AG09309 (cell line): ENCODE measurements around the gene GOLGB1.
"Not testable (repeated sequence)": the region's sequence is repeated elsewhere in the genome, so short reads cannot be mapped to it uniquely, and the experiment has no call there.

Experiments used
- DNase-seq: peaks from one replicate; pipeline ENCODE4 v3.0.0-alpha.2; 2010; ENCODE audit warnings: low read depth
- H3K4me3 ChIP-seq: 2 replicates; pipeline ENCODE4 v1.5.1; 2011; ENCODE audit warnings: mild to moderate bottlenecking, low read depth, low read length, moderate library complexity; ENCODE audit not compliant: control insufficient read depth
- CTCF ChIP-seq: IDR thresholded peaks from 2 replicates; pipeline ENCODE4 v1.5.1; 2011; ENCODE audit warnings: mild to moderate bottlenecking, low read depth, low read length, inconsistent platforms; ENCODE audit not compliant: insufficient read depth, control insufficient read depth; ENCODE audit errors: missing control alignments

GOLGB1 gene

DNA sequence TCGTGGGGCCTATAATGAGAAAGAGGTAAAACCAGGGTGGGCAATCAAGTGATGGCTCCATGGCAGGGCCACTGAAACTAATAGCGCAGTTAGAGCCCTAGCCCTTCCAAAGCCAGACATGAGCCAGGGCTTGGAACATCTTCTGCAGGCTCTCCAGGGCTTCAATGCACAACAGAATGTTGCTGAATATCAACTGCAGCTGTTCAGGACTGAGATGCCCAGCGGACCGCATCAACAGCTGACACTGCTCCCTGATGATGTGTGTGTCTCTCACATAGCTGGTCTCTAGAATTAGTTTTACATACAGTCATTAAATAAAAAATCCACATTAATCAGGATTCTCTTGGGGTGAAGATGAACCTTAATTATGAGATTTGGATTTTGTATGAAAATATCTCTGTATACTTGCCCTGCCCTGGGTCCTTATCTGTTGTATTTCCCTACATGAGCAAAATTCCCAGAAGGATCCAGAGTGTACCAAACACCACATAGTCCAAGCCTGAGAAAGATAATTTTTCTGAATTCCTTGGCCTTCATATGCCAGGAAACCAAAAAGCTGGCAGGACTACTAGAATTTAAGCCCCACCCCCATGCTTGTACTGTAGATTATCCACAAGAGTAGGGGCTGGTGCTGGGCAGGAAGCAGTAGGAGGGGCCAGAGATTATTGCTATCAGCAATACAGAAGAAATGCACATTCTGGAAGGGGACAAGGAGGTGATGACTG is 7.7 kb upstream of the GOLGB1 start:
- no peak overlapping the region for H3K4me3 ChIP-seq
- TF ChIP-seq CTCF = no peak
- DNase-seq = no peak

- no peak for TF ChIP-seq CTCF
- H3K4me3 ChIP-seq = no peak overlapping the region
- no peak for DNase-seq
These were observed 3.2 kb upstream of the GOLGB1 start for GRCh38 chr3:121752772-121753171.

DNA sequence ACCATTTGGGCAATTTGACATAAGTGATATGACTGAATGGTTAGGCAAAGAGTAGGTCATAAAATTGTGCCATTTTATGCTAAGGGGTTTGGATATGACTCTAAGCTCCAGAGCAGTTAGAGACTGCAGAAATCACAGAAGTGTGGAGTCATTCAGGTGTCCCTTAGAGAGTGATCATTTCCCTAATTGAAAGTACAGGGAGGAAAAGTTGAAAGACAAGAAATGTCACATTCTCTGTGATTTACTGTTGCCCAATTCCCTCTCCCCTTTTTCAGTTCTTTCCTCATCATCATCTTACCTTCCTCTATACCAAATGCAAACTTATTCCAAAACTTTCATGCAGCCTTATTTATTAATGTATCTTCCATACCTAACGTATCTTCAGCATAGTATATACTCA is 2.7 kb upstream of the GOLGB1 start:
- TF ChIP-seq CTCF = no peak
- H3K4me3 ChIP-seq = no peak overlapping the region
- DNase-seq = no peak

- TF ChIP-seq CTCF = no peak
- DNase-seq = no peak
- H3K4me3 ChIP-seq = peak overlapping the region; percentile 97
These were observed 510 bp upstream of the GOLGB1 start for GRCh38 chr3:121750087-121750415.

- TF ChIP-seq CTCF = no peak
- peak; percentile 10 for DNase-seq
- peak overlapping the region; percentile 97 for H3K4me3 ChIP-seq
These were observed 763 bp downstream of the GOLGB1 start for GRCh38 chr3:121748680-121749275.

DNA sequence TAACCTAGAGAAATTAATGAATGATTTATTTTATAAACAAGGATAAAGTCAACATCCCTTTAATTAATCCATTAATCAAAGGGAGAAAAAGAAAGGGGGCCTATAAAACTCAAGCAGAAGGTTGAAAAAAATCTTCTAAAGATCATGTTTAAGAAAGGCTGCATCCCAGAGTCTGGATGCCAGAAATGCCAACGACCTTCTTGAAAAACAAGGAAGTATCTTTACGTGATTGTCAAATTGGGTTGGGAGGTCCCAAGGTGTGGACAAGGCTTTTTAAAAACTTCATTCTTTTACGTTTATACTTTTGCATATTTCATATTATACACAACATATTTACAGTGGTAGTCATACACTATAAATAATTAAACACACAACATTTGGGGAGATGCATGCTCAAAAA is 1.6 kb downstream of the GOLGB1 start:
- no peak for TF ChIP-seq CTCF
- H3K4me3 ChIP-seq = peak overlapping the region; percentile 97
- no peak for DNase-seq

- DNase-seq = not testable (repeated sequence)
These were observed 6.4 kb downstream of the GOLGB1 start for GRCh38 chr3:121743106-121743505.

More at GRCh38 chr3:121743106-121743505, 6.4 kb downstream of the GOLGB1 start:
- not testable (repeated sequence) for H3K4me3 ChIP-seq
